Colonic mucosa (tissue), 4 donors: ENCODE results near the gene SCAMP3. TPM values are rescaled to one million over a fixed set of nuclear protein-coding genes. Genes with fewer than 3 reads are reported as not detected.
"Not testable (repeated sequence)": the region's sequence is repeated elsewhere in the genome, so short reads cannot be mapped to it uniquely, and the experiment has no call there.

Experiments used
- DNase-seq: peaks from one replicate; pipeline ENCODE4 v3.0.0-alpha.2; 2020
- H3K27ac ChIP-seq: fragments of 200-600 bp; one replicate; pipeline ENCODE4 v1.8.0; 2021
- H3K27me3 ChIP-seq: fragments of 200-600 bp; one replicate; pipeline ENCODE4 v1.8.0; 2021
- H3K36me3 ChIP-seq: fragments of 200-600 bp; one replicate; pipeline ENCODE4 v1.8.0; 2021
- H3K4me1 ChIP-seq: fragments of 200-600 bp; one replicate; pipeline ENCODE4 v1.8.0; 2021; ENCODE audit warnings: mild to moderate bottlenecking
- H3K4me3 ChIP-seq: fragments of 200-600 bp; one replicate; pipeline ENCODE4 v1.8.0; 2021
- H3K9ac ChIP-seq, 2 donors: one replicate each; pipeline ENCODE4 v1.7.0; 2013; ENCODE audit warnings: control low read depth in 2 of 2, low read depth in 2 of 2, low read length in 2 of 2
- H3K9me3 ChIP-seq: fragments of 200-600 bp; one replicate; pipeline ENCODE4 v1.8.0; 2021
- intact Hi-C: fragments of 100-400 bp; cut with DNase I; formaldehyde crosslinking; loops from one replicate; pipeline ENCODE4 v1.14.1; 2022
- total RNA-seq, 2 donors: library from RNA; stranded (reverse); fragmentation: NEBNext Ultra II Directional in 1 of 2; extraction: Animal tissue kit (Norgen Biotek cat#: 25700) in 1 of 2; gene quantifications; one replicate each; pipeline ENCODE4 v1.2.1, GENCODE V29; 2021
- TF ChIP-seq, protein P1 (sequence below): fragments of 200-600 bp; IDR thresholded peaks from one replicate; pipeline ENCODE4 v1.8.0; 2022; ENCODE audit warnings: antibody characterized with exemption, mild to moderate bottlenecking
- donor health status: healthy.
- donor health status: DM: no; HTN: no; CAD: no.
- donor health status: DM: no; HTN: no; CAD: no.

The SCAMP3 gene
- total RNA-seq, 2 donors from 2014 or later = 41.5 to 67.7 TPM

DNA sequence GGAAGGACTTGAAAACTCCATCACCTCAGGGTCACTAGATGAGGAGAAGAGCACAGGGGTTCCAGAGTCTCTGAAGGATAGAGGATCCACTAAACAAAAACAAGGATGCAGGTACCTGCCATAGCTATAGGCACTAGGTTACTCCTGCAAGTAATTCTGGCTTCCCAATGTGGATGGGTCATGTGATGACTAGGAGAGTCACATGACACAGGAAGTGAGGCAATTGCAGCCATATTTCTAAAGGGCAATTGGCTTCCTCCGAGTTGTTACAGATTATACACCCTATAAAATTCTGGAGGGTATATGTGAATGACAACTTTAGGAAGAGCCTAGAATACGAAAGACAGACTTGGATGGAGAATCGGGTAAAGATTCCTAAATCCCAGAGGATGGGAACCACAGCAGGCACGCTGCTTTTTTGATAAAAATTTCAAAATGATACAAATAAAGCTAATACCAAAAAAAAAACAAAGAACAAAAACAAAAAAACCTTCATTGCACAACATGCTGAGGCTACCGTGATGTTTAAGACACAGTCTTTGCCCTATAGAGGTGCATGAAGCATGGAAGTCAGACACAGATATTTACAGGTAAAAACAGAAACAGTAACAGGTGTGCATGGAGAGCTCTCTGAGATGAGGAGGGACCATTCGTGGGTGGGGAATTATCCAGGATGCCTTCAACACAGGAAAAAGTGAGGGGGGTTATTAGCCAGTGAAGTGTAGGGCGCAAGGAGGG lies 43.1 kb downstream of the SCAMP3 start:
- H3K27ac ChIP-seq = peak overlapping the region; percentile 80
- intact Hi-C loops = no loop called here
- DNase-seq = peak; percentile 77
- H3K4me3 ChIP-seq = no peak overlapping the region
- no peaks in the 10 kb centered on the region for H3K4me1 ChIP-seq
- no peaks in the 10 kb centered on the region for H3K27me3 ChIP-seq
- TF ChIP-seq, protein P1, sequence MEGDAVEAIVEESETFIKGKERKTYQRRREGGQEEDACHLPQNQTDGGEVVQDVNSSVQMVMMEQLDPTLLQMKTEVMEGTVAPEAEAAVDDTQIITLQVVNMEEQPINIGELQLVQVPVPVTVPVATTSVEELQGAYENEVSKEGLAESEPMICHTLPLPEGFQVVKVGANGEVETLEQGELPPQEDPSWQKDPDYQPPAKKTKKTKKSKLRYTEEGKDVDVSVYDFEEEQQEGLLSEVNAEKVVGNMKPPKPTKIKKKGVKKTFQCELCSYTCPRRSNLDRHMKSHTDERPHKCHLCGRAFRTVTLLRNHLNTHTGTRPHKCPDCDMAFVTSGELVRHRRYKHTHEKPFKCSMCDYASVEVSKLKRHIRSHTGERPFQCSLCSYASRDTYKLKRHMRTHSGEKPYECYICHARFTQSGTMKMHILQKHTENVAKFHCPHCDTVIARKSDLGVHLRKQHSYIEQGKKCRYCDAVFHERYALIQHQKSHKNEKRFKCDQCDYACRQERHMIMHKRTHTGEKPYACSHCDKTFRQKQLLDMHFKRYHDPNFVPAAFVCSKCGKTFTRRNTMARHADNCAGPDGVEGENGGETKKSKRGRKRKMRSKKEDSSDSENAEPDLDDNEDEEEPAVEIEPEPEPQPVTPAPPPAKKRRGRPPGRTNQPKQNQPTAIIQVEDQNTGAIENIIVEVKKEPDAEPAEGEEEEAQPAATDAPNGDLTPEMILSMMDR = no peak
- H3K36me3 ChIP-seq = no peaks in the 10 kb centered on the region
- no peak overlapping the region for H3K9ac ChIP-seq
- H3K9me3 ChIP-seq = no peaks in the 10 kb centered on the region

DNA sequence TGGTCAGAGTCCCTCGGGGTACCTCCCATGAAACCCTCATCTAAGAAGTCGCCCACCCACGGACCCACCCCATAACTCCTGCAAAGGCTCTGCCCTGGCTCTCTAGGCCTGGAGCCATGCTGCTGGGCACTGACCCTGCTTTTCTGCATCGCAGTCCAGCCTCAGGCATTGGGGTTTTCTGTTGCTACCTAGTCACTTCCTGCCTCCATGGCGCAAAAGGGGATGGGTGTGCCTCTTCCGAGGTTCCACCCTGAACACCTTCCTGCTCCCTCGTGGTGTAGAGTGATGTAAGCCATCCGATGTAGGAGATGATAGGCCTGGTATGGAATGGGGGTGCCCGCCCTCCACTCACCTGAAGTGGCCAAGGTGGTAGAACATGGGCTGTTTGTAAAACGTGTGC lies 47.5 kb downstream of the SCAMP3 start:
- H3K27ac ChIP-seq, H3K27me3 ChIP-seq, H3K36me3 ChIP-seq, H3K4me3 ChIP-seq, H3K9me3 ChIP-seq, intact Hi-C loops, DNase-seq, H3K9ac ChIP-seq, H3K4me1 ChIP-seq: not testable (repeated sequence)

DNA sequence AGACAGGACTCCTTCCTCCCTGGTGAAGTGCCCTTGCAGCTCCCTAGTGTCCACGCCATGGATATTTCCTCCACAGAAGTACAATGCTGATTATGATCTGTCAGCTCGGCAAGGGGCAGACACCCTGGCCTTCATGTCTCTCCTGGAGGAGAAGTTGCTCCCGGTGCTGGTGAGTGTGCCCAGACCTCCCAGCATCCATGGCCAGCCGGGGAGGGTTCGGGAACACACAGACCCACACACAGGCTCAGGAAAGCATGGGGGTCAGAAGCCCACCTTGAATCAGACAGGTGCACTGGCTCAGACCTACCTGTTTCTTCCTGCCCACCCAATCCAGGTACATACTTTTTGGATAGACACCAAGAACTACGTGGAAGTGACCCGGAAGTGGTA lies 50.1 kb downstream of the SCAMP3 start:
- H3K9ac ChIP-seq, intact Hi-C loops, H3K27ac ChIP-seq, H3K27me3 ChIP-seq, DNase-seq, H3K36me3 ChIP-seq, H3K4me3 ChIP-seq, H3K9me3 ChIP-seq: not testable (repeated sequence)
- peaks cover 10% of the 10 kb centered on the region for H3K4me1 ChIP-seq

DNA sequence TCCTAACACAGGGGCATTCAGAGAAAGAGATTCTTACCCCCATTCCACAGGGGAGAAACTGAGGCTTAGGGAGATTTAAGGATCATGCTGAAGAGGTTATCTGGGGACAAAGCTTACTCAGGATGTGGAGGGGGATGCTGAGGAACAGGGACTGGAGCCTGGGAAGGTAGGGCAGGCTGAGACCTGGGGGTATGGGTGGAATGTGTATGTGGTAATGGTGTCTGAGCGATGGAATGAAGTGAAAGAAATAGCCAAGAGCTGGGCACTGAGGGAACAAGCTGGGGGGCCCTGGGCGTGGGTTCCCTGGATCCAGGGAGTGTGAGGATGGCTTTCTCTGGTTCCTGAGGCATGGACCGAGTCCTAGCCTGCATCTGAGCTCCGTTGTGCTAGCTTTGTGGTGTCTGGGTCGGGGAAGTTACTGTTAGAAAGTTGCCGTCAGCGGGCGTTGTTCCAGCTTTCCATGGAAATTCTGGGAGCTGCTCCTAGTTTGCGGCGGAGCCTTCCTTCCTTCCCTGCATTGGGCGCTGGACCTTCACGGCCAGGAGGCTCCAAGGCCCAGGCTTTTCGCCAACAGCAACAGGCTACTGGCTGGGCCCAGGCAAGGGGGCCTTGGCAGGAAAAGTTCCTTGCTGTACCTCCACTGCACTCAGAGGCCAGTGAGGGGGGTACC lies 50.6 kb downstream of the SCAMP3 start:
- intact Hi-C loops, H3K27ac ChIP-seq, H3K9ac ChIP-seq, DNase-seq, H3K36me3 ChIP-seq, H3K9me3 ChIP-seq, H3K27me3 ChIP-seq, H3K4me3 ChIP-seq: not testable (repeated sequence)
- peaks cover 13% of the 10 kb centered on the region for H3K4me1 ChIP-seq

DNA sequence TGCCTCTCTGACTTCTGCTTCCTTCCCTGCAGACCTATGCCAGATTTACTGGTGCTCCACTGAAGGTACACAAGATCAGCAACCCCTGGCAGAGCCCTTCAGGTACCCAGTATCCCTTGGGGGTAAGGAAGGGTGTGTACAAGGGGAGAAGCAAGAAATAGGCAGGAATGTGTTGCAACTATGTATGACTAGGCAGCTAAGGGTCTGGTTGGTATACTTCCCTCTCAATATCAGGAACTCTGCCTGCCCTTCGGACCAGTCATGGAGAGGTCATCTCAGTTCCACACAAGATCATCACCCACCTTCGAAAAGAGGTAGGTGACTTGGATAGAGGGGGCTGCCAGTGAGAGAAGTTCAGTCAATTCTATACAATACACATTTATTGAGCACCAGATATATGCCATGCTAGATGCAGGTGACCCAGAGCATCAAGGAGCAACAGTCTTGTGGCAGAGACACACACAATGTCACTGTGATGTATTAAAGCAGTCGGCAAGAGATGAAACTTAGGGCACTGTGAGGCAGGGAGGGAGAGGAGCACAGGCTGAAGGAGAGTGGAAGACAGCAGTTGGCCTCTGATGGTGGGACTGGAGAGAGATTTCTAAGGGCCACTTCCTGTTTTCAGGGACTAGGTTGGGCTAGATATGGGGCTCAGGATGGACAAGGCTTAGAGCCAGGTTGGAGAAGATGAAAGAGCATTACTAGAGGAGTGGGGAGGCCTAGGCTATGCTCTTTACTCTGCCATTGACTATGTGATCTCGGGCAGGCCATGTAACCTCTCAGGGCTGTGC lies 51.7 kb downstream of the SCAMP3 start:
- Histone ChIP-seq H3K4me1 (peaks cover 13% of the 10 kb centered on the region), H3K27ac (no peak overlapping the region), H3K9me3 (no peaks in the 10 kb centered on the region), H3K4me3 (no peak overlapping the region), H3K9ac (no peak overlapping the region), H3K36me3 (no peaks in the 10 kb centered on the region), H3K27me3 (no peaks in the 10 kb centered on the region)
- no peak for DNase-seq
- TF ChIP-seq, protein P1 = no peak
- intact Hi-C loops = no loop called here

DNA sequence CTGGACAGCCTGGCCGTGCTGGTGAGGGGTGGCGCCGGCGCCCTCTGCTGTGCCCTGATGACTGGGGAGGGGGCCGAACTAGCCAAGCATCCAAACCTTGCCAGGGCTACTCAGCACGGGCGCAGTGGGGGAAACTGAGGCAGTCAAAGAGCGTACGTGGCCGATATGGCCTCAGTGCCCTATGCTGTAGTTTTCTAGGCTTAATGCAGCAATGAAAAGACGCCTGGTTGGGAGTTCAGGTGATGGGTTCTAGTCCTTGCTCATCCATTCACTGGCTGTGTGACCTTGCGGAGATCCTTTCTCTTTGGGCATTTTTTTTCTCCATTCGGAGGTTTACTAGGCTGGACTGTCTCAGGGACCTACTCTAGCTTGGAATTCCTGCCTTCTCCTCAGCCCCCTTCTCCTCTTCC lies 52.8 kb downstream of the SCAMP3 start:
- TF ChIP-seq, protein P1 = no peak
- Histone ChIP-seq H3K4me3 (peak overlapping the region; percentile 72), H3K27ac (peak overlapping the region; percentile 91), H3K27me3 (no peaks in the 10 kb centered on the region), H3K4me1 (peaks cover 13% of the 10 kb centered on the region), H3K9ac (peak overlapping the region; percentile 97 to 98), H3K9me3 (no peaks in the 10 kb centered on the region), H3K36me3 (no peaks in the 10 kb centered on the region)
- no peak for DNase-seq
- intact Hi-C loops = loop anchor here (2.0 kb wide), 1 partner anchor 17 kb away; no protein-coding TSS in a partner anchor
